ENCODE data around the gene LRSAM1. TPM values are rescaled to one million over a fixed set of nuclear protein-coding genes. Genes with fewer than 3 reads are reported as not detected.

The LRSAM1 gene
- total and polyA plus RNA-seq, 2 donors from 2014 or later, result 15.8 to 24.6 TPM

GRCh38 chr9:127548352-127548881 lies 97.1 kb downstream of the LRSAM1 start:
- H3K9me3 ChIP-seq (ENCODE audit: control insufficient read depth in 2 of 3, insufficient read depth in 1 of 3, low read length in 3 of 3), result no peaks in the 10 kb centered on the region
- no peaks in the 10 kb centered on the region for H3K36me3 ChIP-seq (ENCODE audit: control insufficient read depth in 2 of 3, insufficient read depth in 3 of 3, low read length in 3 of 3)
- no peaks in the 10 kb centered on the region for H3K27me3 ChIP-seq (ENCODE audit: control insufficient read depth, insufficient read depth, low read length)
- no peak overlapping the region for H3K27ac ChIP-seq (ENCODE audit: low read depth in 2 of 2, low read length in 2 of 2)
- H3K4me1 ChIP-seq (ENCODE audit: control insufficient read depth in 2 of 3, insufficient read depth in 2 of 3, low read depth in 1 of 3, low read length in 3 of 3), result peaks cover 0 to 41% (median 29%) of the 10 kb centered on the region in 3 donors
- FAIRE-seq, result no peak
- intact Hi-C loops (cut with DNase I), result no loop called here
- no peak overlapping the region for H3K4me3 ChIP-seq (ENCODE audit: low read length in 3 of 3)
- H3K9ac ChIP-seq (ENCODE audit: low read length in 3 of 3), result no peak overlapping the region
- TF ChIP-seq, protein P1, sequence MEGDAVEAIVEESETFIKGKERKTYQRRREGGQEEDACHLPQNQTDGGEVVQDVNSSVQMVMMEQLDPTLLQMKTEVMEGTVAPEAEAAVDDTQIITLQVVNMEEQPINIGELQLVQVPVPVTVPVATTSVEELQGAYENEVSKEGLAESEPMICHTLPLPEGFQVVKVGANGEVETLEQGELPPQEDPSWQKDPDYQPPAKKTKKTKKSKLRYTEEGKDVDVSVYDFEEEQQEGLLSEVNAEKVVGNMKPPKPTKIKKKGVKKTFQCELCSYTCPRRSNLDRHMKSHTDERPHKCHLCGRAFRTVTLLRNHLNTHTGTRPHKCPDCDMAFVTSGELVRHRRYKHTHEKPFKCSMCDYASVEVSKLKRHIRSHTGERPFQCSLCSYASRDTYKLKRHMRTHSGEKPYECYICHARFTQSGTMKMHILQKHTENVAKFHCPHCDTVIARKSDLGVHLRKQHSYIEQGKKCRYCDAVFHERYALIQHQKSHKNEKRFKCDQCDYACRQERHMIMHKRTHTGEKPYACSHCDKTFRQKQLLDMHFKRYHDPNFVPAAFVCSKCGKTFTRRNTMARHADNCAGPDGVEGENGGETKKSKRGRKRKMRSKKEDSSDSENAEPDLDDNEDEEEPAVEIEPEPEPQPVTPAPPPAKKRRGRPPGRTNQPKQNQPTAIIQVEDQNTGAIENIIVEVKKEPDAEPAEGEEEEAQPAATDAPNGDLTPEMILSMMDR (IDR thresholded peaks at IDR 0.05; ENCODE audit: borderline replicate concordance, extremely low read depth, insufficient read depth), result no peak
- no peak for DNase-seq

DNA sequence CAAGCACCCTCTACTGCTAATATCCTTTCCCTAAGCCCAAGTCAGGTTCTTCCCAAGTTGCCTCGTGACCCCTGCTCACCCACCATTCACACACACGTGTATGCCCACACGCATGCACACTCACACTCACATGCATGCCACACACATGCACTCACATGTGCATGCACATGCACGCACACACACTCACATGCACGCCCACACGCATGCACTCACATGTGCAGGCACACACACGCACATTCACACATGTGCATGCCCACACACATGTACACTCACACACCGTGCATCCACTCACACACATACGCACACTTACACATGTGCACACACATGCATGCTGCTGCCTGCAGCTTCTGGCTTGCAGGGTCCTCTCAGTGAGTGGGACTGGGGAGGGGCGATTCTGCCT lies 97.9 kb downstream of the LRSAM1 start:
- Histone ChIP-seq H3K4me1 (ENCODE audit: control insufficient read depth in 2 of 3, insufficient read depth in 2 of 3, low read depth in 1 of 3, low read length in 3 of 3) (peaks cover 0 to 38% (median 29%) of the 10 kb centered on the region in 3 donors), H3K9ac (ENCODE audit: low read length in 3 of 3) (no peak overlapping the region), H3K4me3 (ENCODE audit: low read length in 3 of 3) (no peak overlapping the region), H3K9me3 (ENCODE audit: control insufficient read depth in 2 of 3, insufficient read depth in 1 of 3, low read length in 3 of 3) (no peaks in the 10 kb centered on the region), H3K36me3 (ENCODE audit: control insufficient read depth in 2 of 3, insufficient read depth in 3 of 3, low read length in 3 of 3) (no peaks in the 10 kb centered on the region), H3K27me3 (ENCODE audit: control insufficient read depth, insufficient read depth, low read length) (no peaks in the 10 kb centered on the region), H3K27ac (ENCODE audit: low read depth in 2 of 2, low read length in 2 of 2) (no peak overlapping the region)
- DNase-seq (peak in 1 of 5 donors; percentile 56), FAIRE-seq (no peak)
- intact Hi-C loops (cut with DNase I), result no loop called here
- TF ChIP-seq, protein P1 (IDR thresholded peaks at IDR 0.05; ENCODE audit: borderline replicate concordance, extremely low read depth, insufficient read depth), result no peak

- DNase-seq, result peak in 1 of 5 donors; percentile 48
- intact Hi-C loops (cut with DNase I), result no loop called here
These were observed 98.4 kb downstream of the LRSAM1 start for GRCh38 chr9:127549751-127550150.

More at GRCh38 chr9:127549751-127550150, 98.4 kb downstream of the LRSAM1 start:
- no peak for FAIRE-seq
- H3K9me3 ChIP-seq (ENCODE audit: control insufficient read depth in 2 of 3, insufficient read depth in 1 of 3, low read length in 3 of 3), result no peaks in the 10 kb centered on the region
- no peaks in the 10 kb centered on the region for H3K27me3 ChIP-seq (ENCODE audit: control insufficient read depth, insufficient read depth, low read length)
- H3K9ac ChIP-seq (ENCODE audit: low read length in 3 of 3), result no peak overlapping the region
- H3K27ac ChIP-seq (ENCODE audit: low read depth in 2 of 2, low read length in 2 of 2), result no peak overlapping the region
- TF ChIP-seq, protein P1 (IDR thresholded peaks at IDR 0.05; ENCODE audit: borderline replicate concordance, extremely low read depth, insufficient read depth), result no peak
- H3K4me1 ChIP-seq (ENCODE audit: control insufficient read depth in 2 of 3, insufficient read depth in 2 of 3, low read depth in 1 of 3, low read length in 3 of 3), result peaks cover 0 to 36% (median 27%) of the 10 kb centered on the region in 3 donors
- H3K36me3 ChIP-seq (ENCODE audit: control insufficient read depth in 2 of 3, insufficient read depth in 3 of 3, low read length in 3 of 3), result no peaks in the 10 kb centered on the region
- H3K4me3 ChIP-seq (ENCODE audit: low read length in 3 of 3), result no peak overlapping the region

Data from kidney (tissue), 14 donors.